Tibial artery (tissue), 4 donors: ENCODE data around the gene NAGS.

Source experiments
- DNase-seq, 2 donors: peaks; one replicate each; pipeline ENCODE4 v3.0.0-alpha.2; 2019
- H3K27ac ChIP-seq, 2 donors: fragments of 200-600 bp; sonication (generic) in 1 of 2; 1 replicate in 1 of 2; 2 replicates in 1 of 2; pipeline ENCODE4 v1.5.1; 2018 to 2019; ENCODE audit warnings: mild to moderate bottlenecking in 1 of 2
- H3K27me3 ChIP-seq, 2 donors: fragments of 200-600 bp; sonication (generic) in 1 of 2; one replicate each; pipeline versions ENCODE4 v1.5.1 to v1.6.0; 2016 to 2019
- H3K36me3 ChIP-seq, 3 donors: fragments of 200-600 bp; sonication (generic) in 2 of 3; one replicate each; pipeline ENCODE4 v1.5.1; 2016 to 2019; ENCODE audit warnings: mild to moderate bottlenecking in 2 of 3
- H3K4me1 ChIP-seq, 4 donors: fragments of 200-600 bp; sonication (generic) in 2 of 4; 1 replicate in 3 of 4; 2 replicates in 1 of 4; pipeline ENCODE4 v1.5.1; 2016 to 2019
- H3K4me3 ChIP-seq, 2 donors: fragments of 200-600 bp; sonication (generic) in 1 of 2; 1 replicate in 1 of 2; 2 replicates in 1 of 2; pipeline ENCODE4 v1.5.1; 2018 to 2019; ENCODE audit warnings: mild to moderate bottlenecking in 2 of 2
- H3K9me3 ChIP-seq, 3 donors: fragments of 200-600 bp; sonication (generic) in 1 of 3; one replicate each; pipeline ENCODE4 v1.5.1; 2016 to 2019
- CTCF ChIP-seq, 2 experiments: fragments of 200-600 bp in 1 of 2; fragments of 450-650 bp in 1 of 2; IDR thresholded peaks; one replicate each; pipeline ENCODE4 v1.5.1; 2017 to 2019; ENCODE audit warnings: antibody characterized with exemption in 2 of 2, mild to moderate bottlenecking in 1 of 2, moderate library complexity in 1 of 2
- intact Hi-C: fragments of 100-400 bp; cut with DNase I; formaldehyde crosslinking; loops from one replicate; pipeline ENCODE4 v1.15.0; 2023; ENCODE audit warnings: low total_unique reads

The NAGS gene

GRCh38 chr17:43982171-43982570, 22.3 kb upstream of the NAGS start:
- H3K27ac ChIP-seq, result no peak overlapping the region
- no peaks in the 10 kb centered on the region for H3K9me3 ChIP-seq
- DNase-seq, result no peak
- intact Hi-C loops, result no loop called here
- TF ChIP-seq CTCF (IDR thresholded peaks at IDR 0.05), result no peak
- H3K27me3 ChIP-seq, result peaks cover 0 to 78% of the 10 kb centered on the region in 2 donors
- H3K4me3 ChIP-seq, result no peak overlapping the region
- H3K36me3 ChIP-seq, result no peaks in the 10 kb centered on the region
- peaks cover 0 to 11% (median 10%) of the 10 kb centered on the region in 4 donors for H3K4me1 ChIP-seq

GRCh38 chr17:43983196-43983514, 21.3 kb upstream of the NAGS start:
- no peak for DNase-seq
- Histone ChIP-seq H3K4me1 (peaks cover 0 to 11% (median 10%) of the 10 kb centered on the region in 4 donors), H3K4me3 (no peak overlapping the region)

GRCh38 chr17:43983515-43984411, 20.7 kb upstream of the NAGS start:
- Histone ChIP-seq H3K4me1 (peaks cover 0 to 11% (median 10%) of the 10 kb centered on the region in 4 donors), H3K27me3 (peaks cover 0 to 76% of the 10 kb centered on the region in 2 donors), H3K27ac (no peak overlapping the region), H3K4me3 (peak overlapping the region; percentile 25 to 40), H3K36me3 (no peaks in the 10 kb centered on the region), H3K9me3 (no peaks in the 10 kb centered on the region)
- intact Hi-C loops, result no loop called here
- TF ChIP-seq CTCF (IDR thresholded peaks at IDR 0.05), result no peak
- DNase-seq, result no peak

More at GRCh38 chr17:43983196-43983514, 21.3 kb upstream of the NAGS start:
- no peaks in the 10 kb centered on the region for H3K36me3 ChIP-seq
- H3K9me3 ChIP-seq, result no peaks in the 10 kb centered on the region
- no peak for TF ChIP-seq CTCF (IDR thresholded peaks at IDR 0.05)
- no peak overlapping the region for H3K27ac ChIP-seq
- intact Hi-C loops, result no loop called here
- peaks cover 0 to 78% of the 10 kb centered on the region in 2 donors for H3K27me3 ChIP-seq

- peaks cover 0 to 11% (median 10%) of the 10 kb centered on the region in 4 donors for H3K4me1 ChIP-seq
- no peaks in the 10 kb centered on the region for H3K36me3 ChIP-seq
- H3K9me3 ChIP-seq, result no peaks in the 10 kb centered on the region
- no peak overlapping the region for H3K27ac ChIP-seq
- intact Hi-C loops, result no loop called here
- DNase-seq, result no peak
- no peak overlapping the region for H3K4me3 ChIP-seq
- H3K27me3 ChIP-seq, result peaks cover 0 to 72% of the 10 kb centered on the region in 2 donors
- no peak for TF ChIP-seq CTCF (IDR thresholded peaks at IDR 0.05)
Observed at GRCh38 chr17:43984521-43984920, 19.9 kb upstream of the NAGS start.

- no peaks in the 10 kb centered on the region for H3K9me3 ChIP-seq
- H3K27ac ChIP-seq, result no peak overlapping the region
- DNase-seq, result no peak
- H3K4me1 ChIP-seq, result peaks cover 0 to 11% (median 10%) of the 10 kb centered on the region in 4 donors
- peaks cover 0 to 75% of the 10 kb centered on the region in 2 donors for H3K27me3 ChIP-seq
- intact Hi-C loops, result no loop called here
- H3K36me3 ChIP-seq, result no peaks in the 10 kb centered on the region
- no peak for TF ChIP-seq CTCF (IDR thresholded peaks at IDR 0.05)
- no peak overlapping the region for H3K4me3 ChIP-seq
Observed at GRCh38 chr17:43986225-43986981, 18.0 kb upstream of the NAGS start.
